Esophagus squamous epithelium (tissue), 4 donors: ENCODE results near the gene NRXN2.

Experiments used
- POLR2A ChIP-seq, 4 donors: fragments of 450-650 bp; IDR thresholded peaks; one replicate each; pipeline ENCODE4 v1.6.1; 2017; ENCODE audit warnings: antibody characterized with exemption in 4 of 4, mild to moderate bottlenecking in 4 of 4, moderate library complexity in 3 of 4
- TF ChIP-seq, protein P1 (sequence below), 6 experiments: fragments of 450-650 bp in 4 of 6; fragments of 200-600 bp in 2 of 6; sonication (generic) in 2 of 6; IDR thresholded peaks; one replicate each; pipeline ENCODE4 v1.5.1; 2016 to 2019; ENCODE audit warnings: antibody characterized with exemption in 6 of 6, mild to moderate bottlenecking in 4 of 6, moderate library complexity in 4 of 6

- TF ChIP-seq POLR2A (IDR thresholded peaks at IDR 0.05), result no peak
- TF ChIP-seq, protein P1, sequence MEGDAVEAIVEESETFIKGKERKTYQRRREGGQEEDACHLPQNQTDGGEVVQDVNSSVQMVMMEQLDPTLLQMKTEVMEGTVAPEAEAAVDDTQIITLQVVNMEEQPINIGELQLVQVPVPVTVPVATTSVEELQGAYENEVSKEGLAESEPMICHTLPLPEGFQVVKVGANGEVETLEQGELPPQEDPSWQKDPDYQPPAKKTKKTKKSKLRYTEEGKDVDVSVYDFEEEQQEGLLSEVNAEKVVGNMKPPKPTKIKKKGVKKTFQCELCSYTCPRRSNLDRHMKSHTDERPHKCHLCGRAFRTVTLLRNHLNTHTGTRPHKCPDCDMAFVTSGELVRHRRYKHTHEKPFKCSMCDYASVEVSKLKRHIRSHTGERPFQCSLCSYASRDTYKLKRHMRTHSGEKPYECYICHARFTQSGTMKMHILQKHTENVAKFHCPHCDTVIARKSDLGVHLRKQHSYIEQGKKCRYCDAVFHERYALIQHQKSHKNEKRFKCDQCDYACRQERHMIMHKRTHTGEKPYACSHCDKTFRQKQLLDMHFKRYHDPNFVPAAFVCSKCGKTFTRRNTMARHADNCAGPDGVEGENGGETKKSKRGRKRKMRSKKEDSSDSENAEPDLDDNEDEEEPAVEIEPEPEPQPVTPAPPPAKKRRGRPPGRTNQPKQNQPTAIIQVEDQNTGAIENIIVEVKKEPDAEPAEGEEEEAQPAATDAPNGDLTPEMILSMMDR (IDR thresholded peaks at IDR 0.05), result no peak
Observed at GRCh38 chr11:64747961-64748665, 25.1 kb upstream of the NRXN2 start.
